NCI-H1092 treated with DMSO at 0.1 percent for 48 hours (cell line): ENCODE data around the gene CCSER1.
"Not testable (repeated sequence)": the region's sequence is repeated elsewhere in the genome, so short reads cannot be mapped to it uniquely, and the experiment has no call there.

Source experiments
- DNase-seq: peaks from one replicate; lab custom pipeline; 2025; lab: John Stamatoyannopoulos, UW

CCSER1 gene

GRCh38 chr4:91064157-91064853 is 937.1 kb downstream of the CCSER1 start:
- DNase-seq, result peak; percentile 89

GRCh38 chr4:91065117-91065516 is 937.9 kb downstream of the CCSER1 start:
- DNase-seq, result no peak

- DNase-seq, result no peak
Measured at GRCh38 chr4:91070736-91071135, 943.5 kb downstream of the CCSER1 start.

- DNase-seq, result no peak
Measured at GRCh38 chr4:91076147-91076546, 949.0 kb downstream of the CCSER1 start.

- DNase-seq, result no peak
Measured at GRCh38 chr4:91085961-91086360, 958.8 kb downstream of the CCSER1 start.

- no peak for DNase-seq
Measured at GRCh38 chr4:91087743-91088142, 960.5 kb downstream of the CCSER1 start.

- no peak for DNase-seq
Measured at GRCh38 chr4:91089178-91089577, 962.0 kb downstream of the CCSER1 start.

GRCh38 chr4:91092398-91092980 is 965.3 kb downstream of the CCSER1 start:
- peak; percentile 2 for DNase-seq

- DNase-seq, result not testable (repeated sequence)
Measured at GRCh38 chr4:91094220-91094619, 967.0 kb downstream of the CCSER1 start.

- DNase-seq, result no peak
Measured at GRCh38 chr4:91099666-91100065, 972.5 kb downstream of the CCSER1 start.

GRCh38 chr4:91108751-91109150 is 981.6 kb downstream of the CCSER1 start:
- no peak for DNase-seq

GRCh38 chr4:91111556-91111955 is 984.4 kb downstream of the CCSER1 start:
- DNase-seq, result peak; percentile 10

GRCh38 chr4:91113130-91113706 is 986.0 kb downstream of the CCSER1 start:
- peak; percentile 14 for DNase-seq

GRCh38 chr4:91114386-91114785 is 987.2 kb downstream of the CCSER1 start:
- DNase-seq, result no peak

GRCh38 chr4:91116861-91117260 is 989.7 kb downstream of the CCSER1 start:
- DNase-seq, result no peak

GRCh38 chr4:91118597-91118996 is 991.4 kb downstream of the CCSER1 start:
- no peak for DNase-seq

GRCh38 chr4:91123742-91124141 is 996.5 kb downstream of the CCSER1 start:
- DNase-seq, result no peak

GRCh38 chr4:91127192-91127591 is 1000.0 kb downstream of the CCSER1 start:
- no peak for DNase-seq

GRCh38 chr4:91127831-91128230 is 1000.6 kb downstream of the CCSER1 start:
- no peak for DNase-seq

- no peak for DNase-seq
Measured at GRCh38 chr4:91128519-91128918, 1001.3 kb downstream of the CCSER1 start.

GRCh38 chr4:91147067-91147466 is 1019.9 kb downstream of the CCSER1 start:
- DNase-seq, result no peak

- not testable (repeated sequence) for DNase-seq
Measured at GRCh38 chr4:91154041-91154440, 1026.8 kb downstream of the CCSER1 start.

- not testable (repeated sequence) for DNase-seq
Measured at GRCh38 chr4:91167864-91168653, 1040.9 kb downstream of the CCSER1 start.
